GM21390 (cell line): Measurements from ENCODE around the gene PPY.
"Not testable (repeated sequence)": the region's sequence is repeated elsewhere in the genome, so short reads cannot be mapped to it uniquely, and the experiment has no call there.

ENCODE experiments used
- ATAC-seq: cut with Tn5 transposase; IDR thresholded peaks from one replicate; pipeline ENCODE4 v1.9.1; 2021; ENCODE audit not compliant: unreplicated experiment

Gene PPY

GRCh38 chr17:43942051-43942685, at the start of gene PPY:
PPY (minus strand) TSS chr17:43942476; CDS start chr17:43941654, 822 bp downstream.
- ATAC-seq = no peak

- no peak for ATAC-seq
Measured at GRCh38 chr17:43988301-43988700, 46.0 kb upstream of the PPY start.

GRCh38 chr17:43987131-43988021, 45.1 kb upstream of the PPY start:
- ATAC-seq = no peak

GRCh38 chr17:43986225-43986981, 44.1 kb upstream of the PPY start:
- ATAC-seq = no peak

- ATAC-seq = no peak
Measured at GRCh38 chr17:43984521-43984920, 42.2 kb upstream of the PPY start.

- no peak for ATAC-seq
Measured at GRCh38 chr17:43983515-43984411, 41.5 kb upstream of the PPY start.

- no peak for ATAC-seq
Measured at GRCh38 chr17:43983196-43983514, 40.9 kb upstream of the PPY start.

GRCh38 chr17:43982171-43982570, 39.9 kb upstream of the PPY start:
- ATAC-seq = no peak

GRCh38 chr17:43979671-43980070, 37.4 kb upstream of the PPY start:
- ATAC-seq = no peak

- no peak for ATAC-seq
Measured at GRCh38 chr17:43979011-43979410, 36.7 kb upstream of the PPY start.

GRCh38 chr17:43978078-43978477, 35.8 kb upstream of the PPY start:
- ATAC-seq = no peak

GRCh38 chr17:43976963-43977837, 34.9 kb upstream of the PPY start:
- no peak for ATAC-seq

GRCh38 chr17:43975898-43976297, 33.6 kb upstream of the PPY start:
- no peak for ATAC-seq

GRCh38 chr17:43974382-43975266, 32.3 kb upstream of the PPY start:
- no peak for ATAC-seq

GRCh38 chr17:43972444-43973212, 30.4 kb upstream of the PPY start:
- not testable (repeated sequence) for ATAC-seq

- not testable (repeated sequence) for ATAC-seq
Measured at GRCh38 chr17:43971436-43971835, 29.2 kb upstream of the PPY start.

- no peak for ATAC-seq
Measured at GRCh38 chr17:43970366-43970765, 28.1 kb upstream of the PPY start.

- no peak for ATAC-seq
Measured at GRCh38 chr17:43967251-43967875, 25.1 kb upstream of the PPY start.
